ENCODE results near the gene CEP44.
A peak's percentile ranks its signal among the peaks of the same experiment; 100 is the strongest.

The CEP44 gene

GRCh38 chr4:174316954-174317353 lies 33.2 kb downstream of the CEP44 start:
- no peak for TF ChIP-seq POLR2A (IDR thresholded peaks at IDR 0.05; ENCODE audit: low read depth, low read length)
- FAIRE-seq: no peak
- DNase-seq (ENCODE audit: insufficient read length, low spot score): no peak

- no peak for DNase-seq (ENCODE audit: insufficient read length, low spot score)
- no peak for FAIRE-seq
- TF ChIP-seq SPI1 (IDR thresholded peaks at IDR 0.05; ENCODE audit: low read depth, low read length) (no peak), TAF1 (IDR thresholded peaks at IDR 0.05; ENCODE audit: low read depth, low read length) (no peak)
Observed at GRCh38 chr4:174317531-174317930, 33.8 kb downstream of the CEP44 start.

- TF ChIP-seq POLR2AphosphoS5 (IDR thresholded peaks at IDR 0.05; ENCODE audit: low read depth, low read length) (no peak), POLR2A (IDR thresholded peaks at IDR 0.05; ENCODE audit: low read depth, low read length) (no peak), SPI1 (IDR thresholded peaks at IDR 0.05; ENCODE audit: low read depth, low read length) (no peak), PAX5 (IDR thresholded peaks at IDR 0.05; ENCODE audit: insufficient read depth, low read length, severe bottlenecking) (no peak)
- no peak for DNase-seq (ENCODE audit: insufficient read length, low spot score)
- no peak for FAIRE-seq
Observed at GRCh38 chr4:174318829-174319764, 35.4 kb downstream of the CEP44 start.

- TF ChIP-seq TAF1 (IDR thresholded peaks at IDR 0.05; ENCODE audit: low read depth, low read length) (no peak), POLR2A (IDR thresholded peaks at IDR 0.05; ENCODE audit: low read depth, low read length) (no peak), POU2F2 (IDR thresholded peaks at IDR 0.05; ENCODE audit: low read depth, low read length) (no peak), SPI1 (IDR thresholded peaks at IDR 0.05; ENCODE audit: low read depth, low read length) (no peak), PAX5 (IDR thresholded peaks at IDR 0.05; ENCODE audit: insufficient read depth, low read length, severe bottlenecking) (no peak), POLR2AphosphoS5 (IDR thresholded peaks at IDR 0.05; ENCODE audit: low read depth, low read length) (no peak)
- DNase-seq (ENCODE audit: insufficient read length, low spot score) (no peak), FAIRE-seq (peak; percentile 28)
Observed at GRCh38 chr4:174320494-174321199, 36.9 kb downstream of the CEP44 start.

- FAIRE-seq: no peak
- no peak for DNase-seq (ENCODE audit: insufficient read length, low spot score)
- TF ChIP-seq PAX5 (IDR thresholded peaks at IDR 0.05; ENCODE audit: insufficient read depth, low read length, severe bottlenecking) (no peak), SPI1 (IDR thresholded peaks at IDR 0.05; ENCODE audit: low read depth, low read length) (no peak), TAF1 (IDR thresholded peaks at IDR 0.05; ENCODE audit: low read depth, low read length) (no peak), POLR2AphosphoS5 (IDR thresholded peaks at IDR 0.05; ENCODE audit: low read depth, low read length) (no peak), POLR2A (IDR thresholded peaks at IDR 0.05; ENCODE audit: low read depth, low read length) (no peak), POU2F2 (IDR thresholded peaks at IDR 0.05; ENCODE audit: low read depth, low read length) (no peak)
Observed at GRCh38 chr4:174324236-174324635, 40.5 kb downstream of the CEP44 start.

- no peak for FAIRE-seq
- DNase-seq (ENCODE audit: insufficient read length, low spot score): no peak
- no peak for TF ChIP-seq SPI1 (IDR thresholded peaks at IDR 0.05; ENCODE audit: low read depth, low read length)
Observed at GRCh38 chr4:174324725-174325124, 41.0 kb downstream of the CEP44 start.

- TF ChIP-seq TAF1 (IDR thresholded peaks at IDR 0.05; ENCODE audit: low read depth, low read length) (no peak), SPI1 (IDR thresholded peaks at IDR 0.05; ENCODE audit: low read depth, low read length) (no peak), POLR2A (IDR thresholded peaks at IDR 0.05; ENCODE audit: low read depth, low read length) (no peak), PAX5 (IDR thresholded peaks at IDR 0.05; ENCODE audit: insufficient read depth, low read length, severe bottlenecking) (no peak), POLR2AphosphoS5 (IDR thresholded peaks at IDR 0.05; ENCODE audit: low read depth, low read length) (no peak), POU2F2 (IDR thresholded peaks at IDR 0.05; ENCODE audit: low read depth, low read length) (no peak)
- FAIRE-seq: no peak
- no peak for DNase-seq (ENCODE audit: insufficient read length, low spot score)
Observed at GRCh38 chr4:174332741-174333493, 49.2 kb downstream of the CEP44 start.

- DNase-seq (ENCODE audit: insufficient read length, low spot score): no peak
- TF ChIP-seq POU2F2 (IDR thresholded peaks at IDR 0.05; ENCODE audit: low read depth, low read length): no peak
- TF ChIP-seq POLR2A (IDR thresholded peaks at IDR 0.05; ENCODE audit: low read depth, low read length): no peak
- no peak for TF ChIP-seq TAF1 (IDR thresholded peaks at IDR 0.05; ENCODE audit: low read depth, low read length)
- no peak for TF ChIP-seq SPI1 (IDR thresholded peaks at IDR 0.05; ENCODE audit: low read depth, low read length)
- TF ChIP-seq PAX5 (IDR thresholded peaks at IDR 0.05; ENCODE audit: insufficient read depth, low read length, severe bottlenecking): no peak
- TF ChIP-seq POLR2AphosphoS5 (IDR thresholded peaks at IDR 0.05; ENCODE audit: low read depth, low read length): no peak
- no peak for FAIRE-seq
Observed at GRCh38 chr4:174334628-174335027, 50.9 kb downstream of the CEP44 start.

GRCh38 chr4:174340714-174341113 lies 57.0 kb downstream of the CEP44 start:
- DNase-seq (ENCODE audit: insufficient read length, low spot score): no peak

More at GRCh38 chr4:174340714-174341113, 57.0 kb downstream of the CEP44 start:
- FAIRE-seq: no peak
- TF ChIP-seq PAX5 (IDR thresholded peaks at IDR 0.05; ENCODE audit: insufficient read depth, low read length, severe bottlenecking): no peak
- TF ChIP-seq TAF1 (IDR thresholded peaks at IDR 0.05; ENCODE audit: low read depth, low read length): no peak
- TF ChIP-seq POLR2AphosphoS5 (IDR thresholded peaks at IDR 0.05; ENCODE audit: low read depth, low read length): no peak
- no peak for TF ChIP-seq SPI1 (IDR thresholded peaks at IDR 0.05; ENCODE audit: low read depth, low read length)
- TF ChIP-seq POU2F2 (IDR thresholded peaks at IDR 0.05; ENCODE audit: low read depth, low read length): no peak
- TF ChIP-seq POLR2A (IDR thresholded peaks at IDR 0.05; ENCODE audit: low read depth, low read length): no peak
